LoVo (cell line): ENCODE data around the gene SLC9A7.
"Not testable (repeated sequence)": the region's sequence is repeated elsewhere in the genome, so short reads cannot be mapped to it uniquely, and the experiment has no call there.

ENCODE experiments used
- DNase-seq: peaks from one replicate; pipeline ENCODE4 v3.0.0-alpha.2; 2016; ENCODE audit warnings: low spot score

Gene SLC9A7

GRCh38 chrX:46758956-46759644 is at the start of gene SLC9A7:
TSS of gene SLC9A7 (minus strand) at chrX:46759118. CDS start at chrX:46759029, 89 bp downstream.
- peak; percentile 65 for DNase-seq

DNA sequence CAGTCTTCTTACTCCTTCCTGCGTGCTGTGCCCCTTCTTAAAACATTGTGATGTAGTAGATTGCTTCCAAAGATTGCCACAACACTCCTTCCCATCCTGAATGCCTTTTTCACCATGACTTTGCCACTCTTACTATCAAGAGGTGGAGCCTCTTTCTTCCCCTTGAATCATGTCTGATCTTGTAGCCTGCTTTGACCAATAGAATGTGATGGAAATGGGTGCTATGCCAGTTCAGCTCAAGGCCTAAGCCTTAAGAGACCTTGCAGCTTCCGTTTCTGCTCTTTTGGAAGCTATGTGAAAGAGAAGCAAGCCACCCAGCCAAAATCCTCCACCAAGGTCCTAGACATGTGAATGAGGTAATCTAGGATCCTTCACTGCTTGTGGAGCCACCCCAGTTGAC is 46.4 kb upstream of the SLC9A7 start:
- no peak for DNase-seq

DNA sequence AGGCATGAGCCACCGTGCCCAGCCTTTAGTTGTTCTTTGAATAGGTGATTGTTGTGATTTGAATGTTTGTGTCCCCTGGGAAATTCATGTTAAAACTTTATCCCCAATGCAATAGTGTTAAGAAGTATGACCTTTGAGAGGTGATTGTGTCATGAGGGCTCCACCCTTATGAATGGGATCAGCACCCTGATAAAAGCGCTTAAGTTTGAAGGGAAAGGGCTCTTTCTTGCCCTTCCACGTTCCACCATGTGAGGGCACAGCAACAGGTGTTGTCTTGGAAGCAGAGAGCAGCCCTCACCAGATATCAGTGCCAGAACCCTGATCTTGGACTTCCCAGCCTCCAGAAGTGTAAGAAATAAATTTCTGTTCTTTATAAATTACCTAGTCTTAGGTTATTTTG is 44.2 kb upstream of the SLC9A7 start:
- DNase-seq: no peak

DNA sequence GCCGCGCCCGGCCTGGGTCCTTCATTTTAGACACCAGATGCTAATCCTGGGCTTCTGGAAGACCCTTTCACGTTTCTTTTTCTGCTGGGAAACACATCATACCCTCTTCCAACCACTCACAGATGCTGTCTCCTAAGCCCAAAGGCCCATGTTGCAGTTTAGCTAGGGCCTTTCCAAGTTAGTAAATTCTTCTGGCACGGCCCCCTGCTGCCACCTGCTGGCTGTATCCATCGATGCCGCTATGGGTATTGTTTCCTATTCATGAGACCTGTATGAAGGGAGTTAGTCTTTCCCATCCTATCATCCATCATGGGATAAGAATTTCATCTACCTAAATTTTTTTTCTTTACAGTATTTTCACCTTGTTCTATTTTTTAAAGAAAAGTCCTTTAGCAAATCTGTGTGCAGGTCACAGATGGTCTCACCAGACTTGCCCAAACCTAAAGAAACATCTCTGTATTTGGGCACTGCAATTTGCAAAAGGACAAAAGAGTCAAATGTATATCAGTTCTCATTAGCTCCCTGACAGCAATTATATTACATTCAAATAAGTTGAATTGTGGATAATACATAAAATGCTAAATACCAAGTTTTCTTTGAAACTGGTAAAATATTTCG is 37.8 kb upstream of the SLC9A7 start:
- peak; percentile 61 for DNase-seq

DNA sequence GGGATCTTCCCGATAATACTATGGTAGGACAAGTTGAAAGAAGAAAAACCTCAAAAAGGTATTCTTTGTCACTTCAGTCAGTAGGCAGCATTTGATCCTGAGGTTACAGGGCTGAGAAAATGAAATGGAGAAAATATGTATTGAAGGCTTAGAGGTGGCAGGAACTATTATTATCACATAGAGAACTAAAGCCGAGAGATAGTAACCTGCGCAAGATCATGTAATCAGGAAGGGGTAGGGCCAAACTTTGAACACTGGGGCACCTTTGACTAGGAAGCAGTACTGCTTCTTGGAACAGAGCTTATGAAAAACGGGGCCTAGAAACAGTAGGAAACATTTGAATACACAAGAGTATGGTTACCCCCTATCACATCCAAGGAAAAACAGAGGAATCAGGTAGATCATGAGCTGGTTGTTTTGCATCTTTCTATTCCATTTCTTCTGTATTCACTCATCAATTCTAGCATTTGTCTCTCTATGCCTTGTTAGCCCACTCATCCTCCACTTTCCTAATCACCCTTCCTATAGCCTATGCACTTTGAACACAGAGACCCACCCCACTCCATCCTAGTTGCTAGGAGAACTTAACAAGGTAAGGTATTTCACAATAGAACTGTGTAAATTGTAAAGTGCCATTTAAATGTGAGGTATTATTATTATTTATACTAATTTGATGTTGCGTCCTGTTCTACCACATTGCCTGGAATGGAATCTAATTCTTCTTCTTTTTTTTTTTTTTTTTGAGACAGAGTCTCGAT is 34.6 kb upstream of the SLC9A7 start:
- DNase-seq: no peak

GRCh38 chrX:46792810-46793188 is 33.9 kb upstream of the SLC9A7 start:
- no peak for DNase-seq

DNA sequence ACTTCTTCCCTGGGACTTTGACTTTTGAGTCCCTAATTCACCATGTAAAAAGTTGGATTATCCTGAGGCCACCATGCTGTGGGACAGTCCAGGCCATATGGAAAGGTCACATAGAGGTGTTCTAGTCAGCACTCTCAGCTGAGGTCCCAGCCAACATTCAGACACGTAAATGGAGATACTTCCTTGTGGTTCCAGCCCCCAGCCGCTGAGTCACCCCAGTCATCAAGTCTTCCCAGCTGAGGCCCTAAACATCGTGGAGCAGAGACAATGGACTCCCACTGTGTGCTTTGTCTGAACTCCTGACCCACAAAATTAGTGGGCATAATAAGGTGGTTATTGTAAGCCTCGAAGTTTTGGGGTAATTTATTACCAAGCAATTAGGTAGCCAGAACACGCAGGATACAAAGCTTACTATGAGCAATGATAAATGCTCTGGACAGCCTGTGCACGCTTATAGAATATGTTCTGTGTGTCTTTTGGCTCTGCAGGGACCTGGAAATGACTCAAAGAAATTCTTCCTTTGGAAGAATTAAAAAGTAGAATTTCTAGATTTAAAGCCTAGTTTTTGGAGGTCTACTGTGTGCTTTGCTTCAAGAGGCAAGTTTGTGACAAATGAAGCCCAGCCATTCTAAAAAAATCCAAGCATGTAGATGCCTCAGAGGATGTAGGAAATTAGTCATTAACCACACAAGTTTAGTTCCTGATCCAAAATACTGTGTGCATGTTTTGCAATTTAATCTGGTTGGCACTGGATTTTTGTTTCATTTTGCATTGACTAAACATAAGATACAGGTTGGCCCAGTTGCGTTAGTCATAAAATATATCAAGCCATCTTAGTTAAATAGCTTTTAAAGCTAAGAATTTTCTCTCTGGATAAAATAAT is 33.2 kb upstream of the SLC9A7 start:
- peak; percentile 50 for DNase-seq

GRCh38 chrX:46788902-46789301 is 30.0 kb upstream of the SLC9A7 start:
- DNase-seq: no peak

DNA sequence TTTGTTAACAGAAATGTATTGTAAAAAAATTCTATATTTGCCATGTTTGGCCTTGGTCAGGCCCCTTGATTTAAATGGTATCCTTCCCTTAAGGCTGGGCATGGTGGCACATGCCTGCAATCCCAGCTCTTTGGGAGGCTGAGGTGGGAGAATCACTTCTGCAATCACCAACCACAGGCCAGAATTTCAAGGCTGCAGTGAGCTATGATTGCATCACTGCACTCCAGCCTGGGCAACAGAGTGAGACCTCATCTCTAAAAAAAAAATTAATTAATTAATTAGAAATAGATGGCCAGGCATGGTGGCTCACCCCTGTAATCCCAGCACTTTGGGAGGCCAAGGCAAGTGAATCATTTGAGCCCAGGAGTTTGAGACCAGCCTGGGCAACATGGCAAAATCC is 25.5 kb upstream of the SLC9A7 start:
- DNase-seq: not testable (repeated sequence)

DNA sequence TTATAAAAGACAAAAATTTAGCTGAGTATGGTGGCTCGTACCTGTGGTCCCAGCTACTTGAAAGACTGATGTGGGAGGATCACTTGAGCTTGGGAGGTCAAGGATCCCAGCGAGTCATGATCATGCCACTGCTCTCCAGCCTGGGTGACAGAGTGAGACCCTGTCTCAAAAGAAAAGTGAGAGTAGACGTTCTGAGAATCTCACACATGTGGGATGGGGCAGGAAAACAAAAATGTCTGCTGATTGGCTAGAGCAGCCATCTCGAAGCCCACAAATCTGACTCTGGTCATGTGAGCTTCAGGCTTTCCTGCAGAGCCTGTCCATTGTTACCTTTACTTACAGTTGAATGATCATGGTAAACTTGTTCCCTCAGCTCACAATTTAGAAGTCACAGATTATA is 23.1 kb upstream of the SLC9A7 start:
- no peak for DNase-seq

DNA sequence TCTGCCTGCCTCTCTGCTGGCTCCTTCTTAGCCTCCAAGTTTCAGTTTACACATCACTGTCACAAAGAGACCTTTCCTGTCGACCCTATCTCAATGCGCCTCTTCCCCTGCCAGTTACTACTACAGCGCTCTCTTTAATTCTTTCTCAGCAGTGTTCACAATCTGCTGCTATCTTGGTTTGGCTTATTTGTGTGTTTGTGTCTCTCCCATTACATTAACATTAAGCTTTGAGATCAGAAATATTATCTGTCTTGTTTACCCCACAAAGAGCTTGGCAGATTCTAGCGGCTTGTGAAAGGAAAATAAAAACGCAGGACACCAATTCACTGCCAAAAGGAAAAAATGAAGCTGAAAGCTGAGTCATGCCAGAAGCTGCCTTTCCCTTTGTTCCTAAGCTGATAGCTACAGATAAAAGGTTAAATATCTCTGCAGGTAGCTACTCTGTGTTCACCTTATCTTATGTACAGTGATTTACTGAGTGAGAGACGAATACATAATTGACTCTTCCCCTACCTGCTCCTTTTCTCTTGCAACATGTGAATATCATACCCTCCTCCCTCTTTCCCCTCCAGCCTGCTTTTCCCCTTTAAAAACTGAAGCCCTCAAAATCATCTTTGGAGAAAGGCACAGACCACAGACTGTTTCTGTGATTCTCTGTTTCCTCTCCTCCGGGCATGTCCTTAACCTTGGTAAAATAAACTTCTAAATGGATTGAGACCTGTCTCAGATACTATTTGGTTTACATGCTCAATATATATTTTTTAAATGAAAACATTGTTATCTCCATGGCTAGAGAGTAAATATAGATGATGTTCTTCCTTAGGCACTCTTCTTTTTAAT is 19.3 kb upstream of the SLC9A7 start:
- DNase-seq: peak; percentile 28

- no peak for DNase-seq
These were observed 11.9 kb upstream of the SLC9A7 start for GRCh38 chrX:46770817-46771163.

DNA sequence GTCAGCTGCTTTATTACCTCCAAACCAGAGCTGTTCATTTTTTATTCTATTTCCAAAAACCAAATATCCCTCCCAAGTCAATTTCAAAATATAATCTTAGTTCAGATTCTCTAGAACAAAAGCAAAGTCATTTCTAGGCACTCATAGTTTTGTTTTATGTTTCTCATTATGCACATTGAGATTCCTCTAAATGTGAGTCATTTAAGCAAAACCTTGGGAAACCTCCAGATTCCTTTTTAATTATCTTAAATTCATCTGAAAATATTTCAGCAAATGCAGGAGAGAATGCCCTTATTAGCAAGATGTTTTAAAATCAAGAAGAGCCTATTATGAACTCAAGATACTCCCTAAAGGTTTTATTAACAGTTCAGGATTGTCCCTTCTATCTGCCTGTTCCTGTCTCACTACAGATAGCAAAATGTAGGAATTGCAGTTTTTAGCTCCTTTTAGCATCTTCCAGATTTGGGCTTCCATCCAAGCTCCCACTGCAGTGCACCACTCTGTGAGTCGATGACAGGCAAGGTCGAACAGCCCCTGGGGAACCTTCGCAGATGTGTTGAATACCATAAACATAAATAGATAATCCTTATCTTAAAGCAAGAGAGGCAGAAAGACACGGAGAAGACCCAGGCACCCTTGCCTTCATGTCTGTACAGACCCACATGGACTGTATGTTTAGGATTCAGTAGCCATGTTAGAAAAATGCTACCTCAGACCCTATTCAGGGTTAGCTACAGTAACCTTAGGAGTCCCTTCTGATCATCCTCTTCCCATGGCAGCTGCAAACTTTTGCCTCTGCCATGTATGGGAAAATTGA is 11.3 kb upstream of the SLC9A7 start:
- DNase-seq: no peak

- no peak for DNase-seq
These were observed 4.0 kb upstream of the SLC9A7 start for GRCh38 chrX:46762963-46763362.

GRCh38 chrX:46759645-46759974 is 692 bp upstream of the SLC9A7 start:
- peak; percentile 5 for DNase-seq

DNA sequence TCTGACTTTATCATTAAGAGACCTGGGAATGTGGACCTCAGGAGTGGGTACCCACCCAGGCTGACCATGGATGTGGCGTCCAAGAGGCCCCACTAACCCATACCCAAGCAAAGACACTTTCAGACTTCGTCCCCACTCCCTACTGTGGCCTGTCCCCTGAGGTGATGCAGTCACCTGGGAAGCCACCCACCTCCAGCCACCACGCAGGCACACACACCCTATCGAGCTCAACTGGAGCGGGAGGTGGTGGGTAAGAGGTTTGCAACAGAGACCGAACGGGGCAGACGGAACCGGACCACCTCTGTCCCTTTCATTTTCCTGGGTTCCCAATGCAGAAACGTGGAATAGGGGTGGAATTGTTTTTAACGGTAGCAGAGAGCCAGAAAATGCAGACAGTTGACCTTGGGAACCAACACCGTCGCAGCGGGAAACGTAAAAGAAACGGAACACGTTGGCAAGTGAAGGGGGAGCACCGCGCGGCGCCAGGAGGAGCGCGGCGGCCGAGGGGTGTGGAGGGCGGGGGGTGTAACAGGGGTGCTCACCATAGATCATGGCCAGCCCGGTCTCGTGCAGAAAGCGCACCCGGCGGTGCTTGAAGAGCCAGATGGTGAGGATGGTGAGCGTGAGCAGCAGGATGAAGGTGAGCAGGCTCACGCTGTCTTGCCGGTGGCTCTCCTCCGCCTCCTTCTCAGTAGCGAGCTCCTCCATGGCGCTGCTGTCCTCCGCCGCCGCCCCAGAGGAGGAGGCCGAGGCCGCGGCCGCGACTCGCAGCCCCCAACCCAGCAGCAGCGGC is 559 bp downstream of the SLC9A7 start:
- DNase-seq: no peak

- no peak for DNase-seq
These were observed 1.3 kb downstream of the SLC9A7 start for GRCh38 chrX:46757593-46757992.

GRCh38 chrX:46757052-46757451 is 1.9 kb downstream of the SLC9A7 start:
- no peak for DNase-seq

DNA sequence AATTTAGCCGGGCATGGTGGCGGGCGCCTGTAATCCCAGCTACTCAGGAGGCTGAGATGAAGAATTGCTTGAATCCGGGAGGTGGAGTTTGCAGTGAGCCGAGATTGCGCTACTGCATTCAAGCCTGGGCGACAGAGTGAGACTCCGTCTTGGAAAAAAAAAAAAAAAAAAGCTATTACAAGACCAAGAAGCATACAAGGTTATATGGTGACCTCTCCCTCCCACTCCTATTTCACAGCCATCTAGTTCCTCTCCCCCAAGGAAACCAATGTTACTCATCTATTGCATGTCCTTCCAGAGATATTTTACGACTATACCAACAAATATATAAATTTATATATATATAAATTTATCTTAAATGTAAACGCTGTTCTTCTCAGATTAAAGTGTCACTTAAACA is 3.2 kb downstream of the SLC9A7 start:
- no peak for DNase-seq

GRCh38 chrX:46754586-46755061 is 4.3 kb downstream of the SLC9A7 start:
- DNase-seq: no peak
